HG02840 (cell line): Measurements from ENCODE around the gene AADACL4.
"Not testable (repeated sequence)": the region's sequence is repeated elsewhere in the genome, so short reads cannot be mapped to it uniquely, and the experiment has no call there.

Experiments used
- ATAC-seq: cut with Tn5 transposase; IDR thresholded peaks from one replicate; pipeline ENCODE4 v1.9.1; 2021; ENCODE audit warnings: mild to moderate bottlenecking, moderate library complexity, moderate number of reproducible peaks; ENCODE audit not compliant: unreplicated experiment, low FRiP score

AADACL4 gene

GRCh38 chr1:12706061-12706460, 62.2 kb downstream of the AADACL4 start:
- ATAC-seq = no peak

GRCh38 chr1:12708396-12709090, 64.7 kb downstream of the AADACL4 start:
- ATAC-seq = no peak

- ATAC-seq = no peak
Observed at GRCh38 chr1:12709091-12709491, 65.2 kb downstream of the AADACL4 start.

- no peak for ATAC-seq
Observed at GRCh38 chr1:12709696-12710095, 65.8 kb downstream of the AADACL4 start.

- no peak for ATAC-seq
Observed at GRCh38 chr1:12711536-12711935, 67.7 kb downstream of the AADACL4 start.

GRCh38 chr1:12712076-12712475, 68.2 kb downstream of the AADACL4 start:
- ATAC-seq = no peak

- ATAC-seq = no peak
Observed at GRCh38 chr1:12712929-12713328, 69.0 kb downstream of the AADACL4 start.

DNA sequence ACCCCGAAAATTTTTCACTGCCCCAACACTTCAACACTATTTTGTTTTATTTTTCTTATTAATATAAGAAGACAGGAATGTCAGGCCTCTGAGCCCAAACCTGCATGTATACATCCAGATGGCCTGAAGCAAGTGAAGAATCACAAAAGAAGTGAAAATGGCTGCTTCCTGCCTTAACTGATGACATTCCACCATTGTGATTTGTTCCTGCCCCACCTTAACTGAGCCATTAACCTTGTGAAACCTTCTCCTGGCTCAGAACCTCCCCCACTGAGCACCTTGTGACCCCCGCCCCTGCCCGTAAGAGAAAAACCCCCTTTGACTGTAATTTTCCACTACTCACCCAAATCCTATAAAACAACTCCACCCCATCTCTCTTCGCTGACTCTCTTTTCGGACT, 69.8 kb downstream of the AADACL4 start:
- ATAC-seq = not testable (repeated sequence)

- ATAC-seq = no peak
Observed at GRCh38 chr1:12714710-12715475, 71.0 kb downstream of the AADACL4 start.

GRCh38 chr1:12715896-12716437, 72.1 kb downstream of the AADACL4 start, which contains the start of gene AADACL3:
TSS of gene AADACL3 (plus strand) at chr1:12716110. CDS start at chr1:12716177, 67 bp downstream.
- ATAC-seq = no peak
